Mucosa of rectum (tissue), 2 donors: ENCODE results near the gene CUX1.

ENCODE experiments used
- H3K27ac ChIP-seq, 2 donors: one replicate each; pipeline ENCODE4 v1.7.0; 2013; ENCODE audit warnings: inconsistent platforms in 2 of 2, low read depth in 2 of 2, low read length in 2 of 2
- H3K27me3 ChIP-seq, 2 donors: one replicate each; pipeline ENCODE4 v1.7.0; 2013; ENCODE audit warnings: low read length in 2 of 2; ENCODE audit not compliant: control insufficient read depth in 2 of 2, insufficient read depth in 2 of 2
- H3K36me3 ChIP-seq, 2 donors: one replicate each; pipeline ENCODE4 v1.7.0; 2013; ENCODE audit warnings: low read length in 2 of 2; ENCODE audit not compliant: control insufficient read depth in 2 of 2, insufficient read depth in 2 of 2
- H3K4me1 ChIP-seq, 2 donors: one replicate each; pipeline ENCODE4 v1.7.0; 2013; ENCODE audit warnings: low read length in 2 of 2, mild to moderate bottlenecking in 1 of 2; ENCODE audit not compliant: control insufficient read depth in 2 of 2, insufficient read depth in 2 of 2
- H3K4me3 ChIP-seq, 2 donors: one replicate each; pipeline ENCODE4 v1.7.0; 2013; ENCODE audit warnings: low read length in 2 of 2
- H3K9ac ChIP-seq, 2 donors: one replicate each; pipeline ENCODE4 v1.7.0; 2013; ENCODE audit warnings: low read length in 2 of 2, low read depth in 1 of 2, mild to moderate bottlenecking in 1 of 2
- H3K9me3 ChIP-seq, 2 donors: one replicate each; pipeline ENCODE4 v1.7.0; 2013; ENCODE audit warnings: low read length in 2 of 2; ENCODE audit not compliant: control insufficient read depth in 2 of 2
- donor health status: healthy.
- donor health status: Normal muscosa, but diverticular disease.

CUX1 gene

DNA sequence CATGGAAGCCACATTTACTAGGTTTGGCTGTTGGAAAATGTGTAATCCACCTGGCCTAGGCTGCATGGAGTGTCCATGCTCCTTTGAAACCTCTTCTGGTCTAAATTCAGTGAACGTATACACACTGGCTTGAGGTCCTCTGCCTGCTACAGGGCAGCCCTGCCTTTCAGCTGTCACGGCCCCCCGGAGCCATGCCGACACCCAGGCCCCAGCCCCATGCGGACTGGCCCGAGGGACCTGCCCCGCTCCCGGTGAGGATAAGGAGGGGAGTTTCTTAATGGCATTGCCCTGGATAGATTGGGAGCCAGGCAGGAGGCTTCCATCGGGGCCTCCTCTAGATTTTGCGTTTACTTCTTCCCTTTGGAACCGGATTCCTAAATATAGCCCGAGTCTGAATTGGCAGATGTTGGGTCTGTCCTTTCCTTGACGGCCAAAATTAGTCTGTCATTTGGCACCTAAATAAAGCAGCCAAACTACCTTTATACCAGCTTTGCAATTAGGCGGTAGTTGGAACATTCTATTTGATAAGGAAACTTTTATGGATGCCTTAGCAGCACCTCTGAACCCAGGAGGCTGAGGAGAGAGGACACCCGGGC is 397.1 kb downstream of the CUX1 start:
- H3K36me3 ChIP-seq: peaks cover 5 to 15% of the 10 kb centered on the region in 2 donors
- no peaks in the 10 kb centered on the region for H3K9me3 ChIP-seq
- H3K27me3 ChIP-seq: no peaks in the 10 kb centered on the region
- no peak overlapping the region for H3K27ac ChIP-seq
- H3K4me3 ChIP-seq: no peak overlapping the region
- no peaks in the 10 kb centered on the region for H3K4me1 ChIP-seq
- no peak overlapping the region for H3K9ac ChIP-seq

- no peaks in the 10 kb centered on the region for H3K9me3 ChIP-seq
- no peak overlapping the region for H3K9ac ChIP-seq
- no peaks in the 10 kb centered on the region for H3K27me3 ChIP-seq
- no peak overlapping the region for H3K4me3 ChIP-seq
- no peak overlapping the region for H3K27ac ChIP-seq
- peaks cover 5 to 15% of the 10 kb centered on the region in 2 donors for H3K36me3 ChIP-seq
- H3K4me1 ChIP-seq: no peaks in the 10 kb centered on the region
Observed at GRCh38 chr7:102215256-102215655, 397.8 kb downstream of the CUX1 start.

DNA sequence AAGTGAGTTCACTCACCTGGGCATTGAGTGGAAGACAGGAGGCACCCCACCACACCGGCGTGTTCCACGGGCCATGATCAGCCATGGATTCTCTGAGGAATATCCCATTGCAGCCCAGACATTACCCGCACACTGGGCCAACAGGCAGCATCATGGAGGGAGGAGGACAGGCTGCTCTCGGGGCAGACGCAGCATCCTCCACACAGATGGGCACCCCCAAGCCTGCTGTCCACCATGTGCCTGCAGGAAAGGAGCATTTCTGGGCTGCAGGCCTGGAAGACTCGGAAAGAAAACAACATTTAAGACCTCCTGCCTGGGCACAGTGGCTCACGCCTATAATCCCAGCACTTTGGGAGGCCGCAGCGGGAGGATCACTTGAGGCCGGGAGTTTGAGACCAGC is 398.3 kb downstream of the CUX1 start:
- no peak overlapping the region for H3K4me3 ChIP-seq
- H3K36me3 ChIP-seq: peaks cover under 1 to 10% of the 10 kb centered on the region in 2 donors

DNA sequence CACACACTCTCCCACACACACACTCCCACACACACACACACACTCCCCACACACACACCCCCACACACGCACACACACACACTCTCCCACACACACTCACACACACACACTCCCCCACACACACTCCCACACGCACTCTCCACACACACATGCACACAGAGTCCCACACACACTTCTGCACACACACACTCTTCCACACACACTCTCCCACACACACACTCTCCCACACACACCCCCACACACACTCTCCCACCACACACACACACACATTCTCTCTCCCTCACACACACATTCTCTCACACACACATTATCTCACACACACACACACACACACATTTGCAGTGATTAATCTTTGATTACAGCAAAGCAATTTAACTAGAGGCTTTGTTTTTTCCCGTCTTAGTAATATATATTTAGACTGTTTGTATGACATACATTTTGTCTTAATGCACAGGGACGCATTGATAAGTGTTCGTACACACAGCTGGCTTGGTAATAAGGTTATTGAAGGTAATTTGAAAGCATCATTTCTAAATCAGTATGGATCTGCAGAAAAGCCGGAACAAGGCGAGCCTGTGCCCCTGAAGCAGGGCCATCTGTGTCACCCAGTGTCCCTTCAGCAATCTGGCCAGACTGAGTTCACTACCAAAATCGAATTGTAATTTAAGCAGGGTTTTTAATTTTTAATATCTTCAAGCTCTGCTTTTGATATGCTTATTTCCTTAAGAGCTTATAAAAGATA is 399.3 kb downstream of the CUX1 start:
- no peaks in the 10 kb centered on the region for H3K4me1 ChIP-seq
- no peak overlapping the region for H3K9ac ChIP-seq
- no peaks in the 10 kb centered on the region for H3K9me3 ChIP-seq
- no peaks in the 10 kb centered on the region for H3K27me3 ChIP-seq
- H3K36me3 ChIP-seq: peaks cover 0 to 8% of the 10 kb centered on the region in 2 donors
- no peak overlapping the region for H3K4me3 ChIP-seq
- H3K27ac ChIP-seq: no peak overlapping the region

More for the DNA sequence above, 398.3 kb downstream of the CUX1 start:
- no peak overlapping the region for H3K27ac ChIP-seq
- H3K9ac ChIP-seq: no peak overlapping the region
- no peaks in the 10 kb centered on the region for H3K27me3 ChIP-seq
- no peaks in the 10 kb centered on the region for H3K9me3 ChIP-seq
- no peaks in the 10 kb centered on the region for H3K4me1 ChIP-seq

- Histone ChIP-seq H3K4me1 (no peaks in the 10 kb centered on the region), H3K27ac (no peak overlapping the region), H3K4me3 (no peak overlapping the region), H3K9me3 (no peaks in the 10 kb centered on the region), H3K9ac (no peak overlapping the region), H3K27me3 (no peaks in the 10 kb centered on the region), H3K36me3 (peaks cover 0 to 4% of the 10 kb centered on the region in 2 donors)
Observed at GRCh38 chr7:102220229-102220850, 402.9 kb downstream of the CUX1 start.

GRCh38 chr7:102220960-102221800 is 403.8 kb downstream of the CUX1 start:
- Histone ChIP-seq H3K27ac (no peak overlapping the region), H3K4me3 (no peak overlapping the region), H3K27me3 (no peaks in the 10 kb centered on the region), H3K36me3 (peaks cover 0 to 4% of the 10 kb centered on the region in 2 donors), H3K9me3 (no peaks in the 10 kb centered on the region), H3K4me1 (no peaks in the 10 kb centered on the region), H3K9ac (no peak overlapping the region)

DNA sequence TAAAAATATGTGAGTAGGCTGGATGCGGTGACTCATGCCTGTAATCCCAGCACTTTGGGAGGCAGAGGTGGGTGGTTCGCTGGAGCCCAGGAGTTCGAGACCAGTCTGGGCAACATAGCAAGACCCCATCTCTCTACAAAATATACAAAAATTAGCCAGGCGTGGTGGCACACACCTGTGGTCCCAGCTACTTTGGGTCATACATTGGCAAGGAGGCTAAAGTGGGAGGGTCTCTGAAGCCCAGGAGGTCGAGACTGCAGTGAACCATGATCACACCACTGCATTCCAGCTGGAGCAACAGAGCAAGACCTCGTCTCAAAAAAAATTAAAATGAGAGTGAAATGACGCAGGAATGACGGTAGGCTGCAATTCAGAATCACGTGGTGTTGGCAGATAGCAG is 404.5 kb downstream of the CUX1 start:
- H3K27ac ChIP-seq: no peak overlapping the region
- no peaks in the 10 kb centered on the region for H3K9me3 ChIP-seq
- no peaks in the 10 kb centered on the region for H3K27me3 ChIP-seq
- H3K9ac ChIP-seq: no peak overlapping the region
- peaks cover 0 to 4% of the 10 kb centered on the region in 2 donors for H3K36me3 ChIP-seq
- no peaks in the 10 kb centered on the region for H3K4me1 ChIP-seq
- no peak overlapping the region for H3K4me3 ChIP-seq

DNA sequence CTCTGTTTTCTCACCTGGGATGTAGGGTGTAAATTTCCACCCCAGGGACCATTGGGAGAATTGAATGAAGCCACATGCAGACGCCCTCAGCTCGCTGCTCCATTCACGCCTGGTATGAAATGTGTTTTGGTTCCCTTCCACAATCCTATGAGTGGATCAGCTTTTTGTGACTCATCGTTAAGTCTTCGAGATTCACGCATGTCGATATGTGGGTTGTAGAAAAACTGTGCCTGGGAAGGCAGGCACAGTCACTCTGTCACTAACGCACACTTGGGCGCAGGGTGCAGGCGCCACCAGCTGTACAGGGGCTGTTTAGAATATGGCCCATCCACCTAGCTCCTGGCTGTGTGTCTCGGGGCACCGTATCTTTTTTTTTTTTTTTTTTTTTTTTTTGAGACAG is 405.0 kb downstream of the CUX1 start:
- Histone ChIP-seq H3K4me3 (no peak overlapping the region), H3K9me3 (no peaks in the 10 kb centered on the region)

GRCh38 chr7:102223184-102223583 is 405.8 kb downstream of the CUX1 start:
- H3K27ac ChIP-seq: no peak overlapping the region
- H3K4me1 ChIP-seq: no peaks in the 10 kb centered on the region
- H3K4me3 ChIP-seq: no peak overlapping the region
- H3K9me3 ChIP-seq: no peaks in the 10 kb centered on the region
- H3K27me3 ChIP-seq: no peaks in the 10 kb centered on the region
- no peak overlapping the region for H3K9ac ChIP-seq
- peaks cover 5 to 7% of the 10 kb centered on the region in 2 donors for H3K36me3 ChIP-seq

More for the DNA sequence above, 405.0 kb downstream of the CUX1 start:
- Histone ChIP-seq H3K36me3 (peaks cover 4 to 5% of the 10 kb centered on the region in 2 donors), H3K27me3 (no peaks in the 10 kb centered on the region), H3K4me1 (no peaks in the 10 kb centered on the region), H3K9ac (no peak overlapping the region), H3K27ac (no peak overlapping the region)
